ENCODE data around the gene IKZF3. TPM values are rescaled to one million over a fixed set of nuclear protein-coding genes. Genes with fewer than 3 reads are reported as not detected.

The IKZF3 gene
- total and polyA plus RNA-seq, 4 donors, result 0.03 to 2.8 (median 1.2) TPM

- Histone ChIP-seq H3K4me3 (ENCODE audit: low read length in 2 of 2) (no peak overlapping the region), H3K4me1 (ENCODE audit: control insufficient read depth in 1 of 2, insufficient read depth in 2 of 2, low read length in 2 of 2) (no peaks in the 10 kb centered on the region), H3K36me3 (ENCODE audit: control insufficient read depth in 1 of 2, insufficient read depth in 2 of 2, low read length in 1 of 2) (no peaks in the 10 kb centered on the region), H3K27me3 (ENCODE audit: control insufficient read depth in 1 of 2, insufficient read depth in 2 of 2, low read length in 1 of 2) (no peaks in the 10 kb centered on the region), H3K9me3 (ENCODE audit: control insufficient read depth, low read length) (no peaks in the 10 kb centered on the region), H3K27ac (ENCODE audit: low read depth in 1 of 2, low read length in 2 of 2) (no peak overlapping the region)
- ATAC-seq (ENCODE audit: low FRiP score) (no peak), DNase-seq (no peak)
- WGBS, 2 donors, result 95 to 96% methylated on average over 10 of the region's 10 CpGs
- intact Hi-C loops (cut with DNase I), result no loop called here
Measured at GRCh38 chr17:39761861-39762496, 102.1 kb downstream of the IKZF3 start.

DNA sequence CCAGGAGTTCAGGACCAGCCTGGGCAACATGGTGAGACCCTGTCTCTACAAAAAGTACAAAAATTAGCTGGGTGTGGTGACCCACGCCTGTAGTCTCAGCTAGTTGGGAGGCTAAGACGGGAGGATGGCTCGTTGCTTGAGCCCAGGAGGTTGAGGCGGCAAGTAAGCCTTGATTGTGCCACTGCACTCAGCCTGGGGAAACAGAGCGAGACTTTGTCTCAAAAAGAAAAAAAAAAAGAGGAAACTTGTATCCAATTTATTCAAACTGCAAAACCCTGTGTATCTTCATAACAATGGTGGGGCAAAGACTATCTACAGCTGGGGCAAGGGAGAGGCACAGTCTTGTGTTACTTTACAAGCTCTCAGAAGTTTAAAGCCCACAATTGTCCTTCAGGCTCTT lies 104.9 kb downstream of the IKZF3 start:
- H3K9me3 ChIP-seq (ENCODE audit: control insufficient read depth, low read length), result no peaks in the 10 kb centered on the region
- ATAC-seq (ENCODE audit: low FRiP score), result no peak
- no peak overlapping the region for H3K4me3 ChIP-seq (ENCODE audit: low read length in 2 of 2)
- WGBS, 2 donors, result 89 to 98% methylated on average over 5 of the region's 5 CpGs
- H3K27ac ChIP-seq (ENCODE audit: low read depth in 1 of 2, low read length in 2 of 2), result no peak overlapping the region
- no peaks in the 10 kb centered on the region for H3K36me3 ChIP-seq (ENCODE audit: control insufficient read depth in 1 of 2, insufficient read depth in 2 of 2, low read length in 1 of 2)
- DNase-seq, result no peak
- intact Hi-C loops (cut with DNase I), result no loop called here
- H3K4me1 ChIP-seq (ENCODE audit: control insufficient read depth in 1 of 2, insufficient read depth in 2 of 2, low read length in 2 of 2), result no peaks in the 10 kb centered on the region
- no peaks in the 10 kb centered on the region for H3K27me3 ChIP-seq (ENCODE audit: control insufficient read depth in 1 of 2, insufficient read depth in 2 of 2, low read length in 1 of 2)

GRCh38 chr17:39757931-39758873 lies 105.9 kb downstream of the IKZF3 start:
- ATAC-seq (ENCODE audit: low FRiP score) (no peak), DNase-seq (no peak)
- intact Hi-C loops (cut with DNase I), result loop anchor here in 1 of 2 donors (2.0 kb wide), 1 partner anchor 135 kb away; no protein-coding TSS in a partner anchor
- no peaks in the 10 kb centered on the region for H3K36me3 ChIP-seq (ENCODE audit: control insufficient read depth in 1 of 2, insufficient read depth in 2 of 2, low read length in 1 of 2)
- no peaks in the 10 kb centered on the region for H3K4me1 ChIP-seq (ENCODE audit: control insufficient read depth in 1 of 2, insufficient read depth in 2 of 2, low read length in 2 of 2)
- WGBS, 2 donors, result 77 to 79% methylated on average over 12 of the region's 12 CpGs
- no peak overlapping the region for H3K4me3 ChIP-seq (ENCODE audit: low read length in 2 of 2)
- no peaks in the 10 kb centered on the region for H3K27me3 ChIP-seq (ENCODE audit: control insufficient read depth in 1 of 2, insufficient read depth in 2 of 2, low read length in 1 of 2)
- no peak overlapping the region for H3K27ac ChIP-seq (ENCODE audit: low read depth in 1 of 2, low read length in 2 of 2)
- H3K9me3 ChIP-seq (ENCODE audit: control insufficient read depth, low read length), result no peaks in the 10 kb centered on the region

GRCh38 chr17:39757176-39757662 lies 106.9 kb downstream of the IKZF3 start:
- intact Hi-C loops (cut with DNase I), result loop anchor here in 1 of 2 donors (2.0 kb wide), 1 partner anchor 134 kb away; no protein-coding TSS in a partner anchor
- no peak for DNase-seq
- Histone ChIP-seq H3K9me3 (ENCODE audit: control insufficient read depth, low read length) (no peaks in the 10 kb centered on the region), H3K27me3 (ENCODE audit: control insufficient read depth in 1 of 2, insufficient read depth in 2 of 2, low read length in 1 of 2) (no peaks in the 10 kb centered on the region), H3K4me3 (ENCODE audit: low read length in 2 of 2) (no peak overlapping the region), H3K4me1 (ENCODE audit: control insufficient read depth in 1 of 2, insufficient read depth in 2 of 2, low read length in 2 of 2) (no peaks in the 10 kb centered on the region), H3K27ac (ENCODE audit: low read depth in 1 of 2, low read length in 2 of 2) (no peak overlapping the region), H3K36me3 (ENCODE audit: control insufficient read depth in 1 of 2, insufficient read depth in 2 of 2, low read length in 1 of 2) (no peaks in the 10 kb centered on the region)
- WGBS, 2 donors, result 87 to 88% methylated on average over 4 of the region's 4 CpGs
- no peak for ATAC-seq (ENCODE audit: low FRiP score)

GRCh38 chr17:39756380-39757079 lies 107.6 kb downstream of the IKZF3 start:
- H3K4me3 ChIP-seq (ENCODE audit: low read length in 2 of 2), result no peak overlapping the region
- ATAC-seq (ENCODE audit: low FRiP score), result no peak
- H3K9me3 ChIP-seq (ENCODE audit: control insufficient read depth, low read length), result no peaks in the 10 kb centered on the region
- H3K36me3 ChIP-seq (ENCODE audit: control insufficient read depth in 1 of 2, insufficient read depth in 2 of 2, low read length in 1 of 2), result no peaks in the 10 kb centered on the region
- WGBS, 2 donors, result 68 to 70% methylated on average over 7 of the region's 7 CpGs
- no peaks in the 10 kb centered on the region for H3K4me1 ChIP-seq (ENCODE audit: control insufficient read depth in 1 of 2, insufficient read depth in 2 of 2, low read length in 2 of 2)
- no peak for DNase-seq
- H3K27me3 ChIP-seq (ENCODE audit: control insufficient read depth in 1 of 2, insufficient read depth in 2 of 2, low read length in 1 of 2), result no peaks in the 10 kb centered on the region
- no peak overlapping the region for H3K27ac ChIP-seq (ENCODE audit: low read depth in 1 of 2, low read length in 2 of 2)
- intact Hi-C loops (cut with DNase I), result loop anchor here in 1 of 2 donors (2.0 kb wide), 1 partner anchor 134 kb away; no protein-coding TSS in a partner anchor

DNA sequence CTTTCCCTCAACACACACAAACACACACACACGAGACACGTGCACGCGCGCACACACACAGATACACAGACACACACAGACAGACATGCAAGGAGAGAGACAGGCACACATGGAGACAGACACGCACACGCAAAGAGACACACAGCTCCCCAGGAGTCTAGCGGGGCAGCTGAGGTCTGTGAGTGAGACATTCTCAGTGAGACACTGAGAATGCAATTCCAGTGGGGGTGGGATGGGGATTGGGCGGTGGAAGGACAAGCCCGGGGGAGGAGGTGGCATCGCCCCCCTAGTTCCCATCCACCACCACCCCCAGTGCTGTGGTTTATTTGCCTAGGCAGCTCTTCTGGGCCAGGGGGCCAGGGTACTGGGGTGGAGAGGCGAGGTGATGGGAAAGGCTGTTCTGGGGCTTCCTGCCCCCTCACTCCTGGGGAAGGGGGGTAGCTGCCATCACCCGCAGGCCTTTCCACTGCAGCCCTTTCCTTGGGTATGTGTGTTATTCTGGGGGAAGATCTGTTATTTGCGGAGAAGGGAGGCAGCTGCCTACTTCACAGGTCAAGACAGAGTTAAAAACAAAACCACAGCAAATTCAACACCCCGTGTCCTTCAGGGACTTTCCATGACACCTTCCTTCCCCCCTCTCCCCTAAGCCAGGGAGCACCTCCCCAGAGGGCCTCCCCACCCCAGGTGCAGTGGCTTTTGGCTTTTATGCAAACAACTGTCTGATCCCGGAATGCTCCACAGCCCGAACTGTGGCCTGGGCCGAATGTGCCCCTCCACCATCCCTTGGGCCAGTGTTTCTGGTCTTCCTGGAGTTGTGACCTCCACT lies 108.3 kb downstream of the IKZF3 start:
- DNase-seq (no peak), ATAC-seq (ENCODE audit: low FRiP score) (no peak)
- Histone ChIP-seq H3K4me1 (ENCODE audit: control insufficient read depth in 1 of 2, insufficient read depth in 2 of 2, low read length in 2 of 2) (no peaks in the 10 kb centered on the region), H3K4me3 (ENCODE audit: low read length in 2 of 2) (no peak overlapping the region), H3K36me3 (ENCODE audit: control insufficient read depth in 1 of 2, insufficient read depth in 2 of 2, low read length in 1 of 2) (no peaks in the 10 kb centered on the region), H3K9me3 (ENCODE audit: control insufficient read depth, low read length) (no peaks in the 10 kb centered on the region), H3K27ac (ENCODE audit: low read depth in 1 of 2, low read length in 2 of 2) (no peak overlapping the region), H3K27me3 (ENCODE audit: control insufficient read depth in 1 of 2, insufficient read depth in 2 of 2, low read length in 1 of 2) (no peaks in the 10 kb centered on the region)
- WGBS, 2 donors, result 74 to 81% methylated on average over 18 of the region's 18 CpGs
- intact Hi-C loops (cut with DNase I), result loop anchor here in 1 of 2 donors (2.0 kb wide), 1 partner anchor 133 kb away; no protein-coding TSS in a partner anchor

DNA sequence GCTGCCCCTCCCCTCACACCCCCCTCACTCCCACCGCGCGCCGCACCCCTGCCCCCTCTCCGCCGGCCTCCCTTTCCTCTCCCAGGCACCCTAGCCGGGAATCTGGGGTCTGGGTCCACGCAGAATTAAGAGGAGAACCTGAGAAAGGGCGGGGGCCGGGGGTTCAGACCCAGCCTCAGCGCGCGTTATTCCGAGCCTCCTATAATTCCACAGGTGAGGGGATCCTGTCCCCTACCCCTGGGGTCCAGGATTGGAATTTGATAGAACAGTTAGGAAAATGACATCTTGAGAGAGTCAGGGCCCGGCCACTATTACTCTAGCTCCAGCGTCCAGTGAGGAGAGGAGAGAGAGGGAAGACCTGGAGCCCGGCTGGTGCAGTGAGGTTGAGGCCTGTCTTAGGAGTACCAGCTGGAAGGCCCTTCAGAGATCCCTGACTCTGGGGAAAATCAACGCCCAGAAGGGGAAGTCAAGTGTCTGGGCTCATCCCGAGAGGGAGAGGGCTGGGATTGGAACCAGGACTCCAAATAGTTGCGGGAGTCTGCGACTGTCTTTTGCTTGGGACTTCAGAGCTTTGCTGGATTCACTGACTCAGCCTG lies 109.1 kb downstream of the IKZF3 start:
- ATAC-seq (ENCODE audit: low FRiP score) (no peak), DNase-seq (no peak)
- H3K4me1 ChIP-seq (ENCODE audit: control insufficient read depth in 1 of 2, insufficient read depth in 2 of 2, low read length in 2 of 2), result no peaks in the 10 kb centered on the region
- no peaks in the 10 kb centered on the region for H3K9me3 ChIP-seq (ENCODE audit: control insufficient read depth, low read length)
- WGBS, 2 donors, result 34 to 39% methylated on average over 21 of the region's 21 CpGs
- intact Hi-C loops (cut with DNase I), result loop anchor here in 1 of 2 donors (1.0 to 5.0 kb wide), 4 partner anchors 25 to 137 kb away; partner anchors contain the start of genes MIEN1 and STARD3
- H3K4me3 ChIP-seq (ENCODE audit: low read length in 2 of 2), result peak overlapping the region; percentile 42 to 67
- H3K27me3 ChIP-seq (ENCODE audit: control insufficient read depth in 1 of 2, insufficient read depth in 2 of 2, low read length in 1 of 2), result no peaks in the 10 kb centered on the region
- H3K27ac ChIP-seq (ENCODE audit: low read depth in 1 of 2, low read length in 2 of 2), result peak overlapping the region in 1 of 2 donors; percentile 49
- no peaks in the 10 kb centered on the region for H3K36me3 ChIP-seq (ENCODE audit: control insufficient read depth in 1 of 2, insufficient read depth in 2 of 2, low read length in 1 of 2)
